Colonic mucosa (tissue), 4 donors: ENCODE measurements around the gene PMPCA. TPM values are rescaled to one million over a fixed set of nuclear protein-coding genes. Genes with fewer than 3 reads are reported as not detected.

ENCODE experiments used
- DNase-seq: peaks from one replicate; pipeline ENCODE4 v3.0.0-alpha.2; 2020
- H3K27ac ChIP-seq: fragments of 200-600 bp; one replicate; pipeline ENCODE4 v1.8.0; 2021
- H3K27me3 ChIP-seq: fragments of 200-600 bp; one replicate; pipeline ENCODE4 v1.8.0; 2021
- H3K36me3 ChIP-seq: fragments of 200-600 bp; one replicate; pipeline ENCODE4 v1.8.0; 2021
- H3K4me1 ChIP-seq: fragments of 200-600 bp; one replicate; pipeline ENCODE4 v1.8.0; 2021; ENCODE audit warnings: mild to moderate bottlenecking
- H3K4me3 ChIP-seq: fragments of 200-600 bp; one replicate; pipeline ENCODE4 v1.8.0; 2021
- H3K9ac ChIP-seq, 2 donors: one replicate each; pipeline ENCODE4 v1.7.0; 2013; ENCODE audit warnings: control low read depth in 2 of 2, low read depth in 2 of 2, low read length in 2 of 2
- H3K9me3 ChIP-seq: fragments of 200-600 bp; one replicate; pipeline ENCODE4 v1.8.0; 2021
- intact Hi-C: fragments of 100-400 bp; cut with DNase I; formaldehyde crosslinking; loops from one replicate; pipeline ENCODE4 v1.14.1; 2022
- total RNA-seq, 2 donors: library from RNA; stranded (reverse); fragmentation: NEBNext Ultra II Directional in 1 of 2; extraction: Animal tissue kit (Norgen Biotek cat#: 25700) in 1 of 2; gene quantifications; one replicate each; pipeline ENCODE4 v1.2.1, GENCODE V29; 2021
- TF ChIP-seq, protein P1 (sequence below): fragments of 200-600 bp; IDR thresholded peaks from one replicate; pipeline ENCODE4 v1.8.0; 2022; ENCODE audit warnings: antibody characterized with exemption, mild to moderate bottlenecking
- donor health status: healthy.
- donor health status: DM: no; HTN: no; CAD: no.
- donor health status: DM: no; HTN: no; CAD: no.

Gene PMPCA
- total RNA-seq, 2 donors from 2014 or later: 56.1 to 60.9 TPM

DNA sequence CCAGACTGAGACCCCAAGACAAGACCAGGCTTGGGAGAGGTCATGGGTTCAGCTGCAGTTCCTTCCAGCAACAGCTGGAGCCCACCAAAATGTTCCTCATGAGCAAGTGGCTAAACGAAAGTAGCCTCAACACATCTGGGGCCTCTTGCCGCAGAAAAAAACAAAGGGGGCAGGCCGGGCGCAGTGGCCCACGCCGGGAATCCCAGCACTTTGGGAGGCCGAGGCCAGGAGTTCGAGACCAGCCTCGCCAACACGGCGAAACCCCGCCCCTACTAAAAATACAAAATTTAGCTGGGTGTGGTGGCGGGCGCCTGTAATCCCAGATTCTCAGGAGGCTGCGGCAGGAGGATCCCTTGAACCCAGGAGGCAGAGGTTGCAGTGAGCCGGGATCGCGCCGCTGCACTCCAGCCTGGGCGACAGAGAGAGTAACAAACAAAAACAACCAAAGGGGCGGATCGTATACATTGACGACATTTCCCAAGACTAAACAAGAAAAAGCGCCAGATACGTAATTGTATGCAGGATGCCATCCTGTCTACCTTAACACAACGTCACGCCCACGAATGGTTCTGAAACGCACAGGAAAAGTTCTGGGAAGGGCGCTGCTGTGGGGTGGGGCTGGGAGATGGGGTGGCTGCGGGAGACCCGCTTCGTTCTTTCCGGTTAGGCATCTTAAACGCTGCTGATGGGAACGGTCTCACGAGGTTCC lies 27.5 kb downstream of the PMPCA start:
- Histone ChIP-seq H3K9me3 (no peaks in the 10 kb centered on the region), H3K4me1 (peaks cover 11% of the 10 kb centered on the region), H3K27me3 (no peaks in the 10 kb centered on the region), H3K36me3 (peaks cover 4% of the 10 kb centered on the region), H3K4me3 (peak overlapping the region; percentile 97), H3K9ac (peak overlapping the region; percentile 43 to 73), H3K27ac (no peak overlapping the region)
- TF ChIP-seq, protein P1, sequence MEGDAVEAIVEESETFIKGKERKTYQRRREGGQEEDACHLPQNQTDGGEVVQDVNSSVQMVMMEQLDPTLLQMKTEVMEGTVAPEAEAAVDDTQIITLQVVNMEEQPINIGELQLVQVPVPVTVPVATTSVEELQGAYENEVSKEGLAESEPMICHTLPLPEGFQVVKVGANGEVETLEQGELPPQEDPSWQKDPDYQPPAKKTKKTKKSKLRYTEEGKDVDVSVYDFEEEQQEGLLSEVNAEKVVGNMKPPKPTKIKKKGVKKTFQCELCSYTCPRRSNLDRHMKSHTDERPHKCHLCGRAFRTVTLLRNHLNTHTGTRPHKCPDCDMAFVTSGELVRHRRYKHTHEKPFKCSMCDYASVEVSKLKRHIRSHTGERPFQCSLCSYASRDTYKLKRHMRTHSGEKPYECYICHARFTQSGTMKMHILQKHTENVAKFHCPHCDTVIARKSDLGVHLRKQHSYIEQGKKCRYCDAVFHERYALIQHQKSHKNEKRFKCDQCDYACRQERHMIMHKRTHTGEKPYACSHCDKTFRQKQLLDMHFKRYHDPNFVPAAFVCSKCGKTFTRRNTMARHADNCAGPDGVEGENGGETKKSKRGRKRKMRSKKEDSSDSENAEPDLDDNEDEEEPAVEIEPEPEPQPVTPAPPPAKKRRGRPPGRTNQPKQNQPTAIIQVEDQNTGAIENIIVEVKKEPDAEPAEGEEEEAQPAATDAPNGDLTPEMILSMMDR: no peak
- DNase-seq: no peak
- intact Hi-C loops: no loop called here

DNA sequence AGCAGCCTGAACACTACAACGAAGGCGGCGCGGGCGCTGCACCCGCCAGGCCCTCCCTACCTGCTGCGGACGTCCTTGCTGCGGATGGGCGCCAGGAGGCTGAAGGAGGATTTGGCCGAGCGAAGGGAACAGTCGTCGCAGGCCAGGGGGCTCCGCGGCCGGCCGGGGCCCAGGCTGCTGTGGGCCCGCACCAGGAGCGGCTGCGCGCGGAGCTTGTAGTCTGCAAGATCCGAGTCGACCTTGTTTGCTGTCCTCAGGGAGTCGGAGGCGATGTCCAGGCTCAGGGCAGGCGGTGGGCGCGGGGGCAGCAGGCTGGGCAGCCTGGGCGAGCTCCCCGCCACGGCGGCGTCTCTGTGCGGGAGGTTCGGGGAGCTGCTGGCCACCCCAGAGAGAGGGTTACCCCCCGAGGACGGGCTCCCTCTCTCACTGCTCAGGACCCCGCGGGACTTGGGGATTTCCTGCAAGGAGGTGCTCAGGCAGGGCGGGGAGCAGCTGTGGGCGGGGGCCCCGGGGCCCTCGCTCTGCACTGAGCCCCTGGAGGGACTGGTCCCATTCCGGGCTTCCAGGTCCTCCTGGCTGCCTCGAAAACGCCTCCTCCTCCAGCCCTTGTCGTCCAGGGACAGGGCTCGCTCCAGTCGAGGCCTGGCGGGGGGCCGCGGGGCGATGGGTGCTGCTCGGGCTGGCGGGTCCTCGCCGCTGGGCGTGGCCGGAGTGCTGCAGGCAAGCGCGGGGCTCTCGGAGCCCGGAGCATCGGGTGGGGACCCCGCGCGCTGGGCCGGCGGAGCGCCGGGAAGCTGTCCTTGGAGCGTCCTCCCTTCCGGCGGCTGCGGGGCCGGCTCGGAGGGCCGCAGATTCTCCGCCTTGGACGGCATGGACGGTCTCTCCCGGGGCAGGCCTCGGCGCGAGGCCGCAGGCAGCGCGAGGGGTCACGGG lies 28.4 kb downstream of the PMPCA start:
- H3K27me3 ChIP-seq: no peaks in the 10 kb centered on the region
- peaks cover 13% of the 10 kb centered on the region for H3K36me3 ChIP-seq
- no peaks in the 10 kb centered on the region for H3K9me3 ChIP-seq
- TF ChIP-seq, protein P1: no peak
- intact Hi-C loops: no loop called here
- H3K4me3 ChIP-seq: peak overlapping the region; percentile 97
- peak overlapping the region; percentile 73 to 90 for H3K9ac ChIP-seq
- H3K4me1 ChIP-seq: peaks cover 11% of the 10 kb centered on the region
- peak overlapping the region; percentile 47 for H3K27ac ChIP-seq
- DNase-seq: peak; percentile 37

DNA sequence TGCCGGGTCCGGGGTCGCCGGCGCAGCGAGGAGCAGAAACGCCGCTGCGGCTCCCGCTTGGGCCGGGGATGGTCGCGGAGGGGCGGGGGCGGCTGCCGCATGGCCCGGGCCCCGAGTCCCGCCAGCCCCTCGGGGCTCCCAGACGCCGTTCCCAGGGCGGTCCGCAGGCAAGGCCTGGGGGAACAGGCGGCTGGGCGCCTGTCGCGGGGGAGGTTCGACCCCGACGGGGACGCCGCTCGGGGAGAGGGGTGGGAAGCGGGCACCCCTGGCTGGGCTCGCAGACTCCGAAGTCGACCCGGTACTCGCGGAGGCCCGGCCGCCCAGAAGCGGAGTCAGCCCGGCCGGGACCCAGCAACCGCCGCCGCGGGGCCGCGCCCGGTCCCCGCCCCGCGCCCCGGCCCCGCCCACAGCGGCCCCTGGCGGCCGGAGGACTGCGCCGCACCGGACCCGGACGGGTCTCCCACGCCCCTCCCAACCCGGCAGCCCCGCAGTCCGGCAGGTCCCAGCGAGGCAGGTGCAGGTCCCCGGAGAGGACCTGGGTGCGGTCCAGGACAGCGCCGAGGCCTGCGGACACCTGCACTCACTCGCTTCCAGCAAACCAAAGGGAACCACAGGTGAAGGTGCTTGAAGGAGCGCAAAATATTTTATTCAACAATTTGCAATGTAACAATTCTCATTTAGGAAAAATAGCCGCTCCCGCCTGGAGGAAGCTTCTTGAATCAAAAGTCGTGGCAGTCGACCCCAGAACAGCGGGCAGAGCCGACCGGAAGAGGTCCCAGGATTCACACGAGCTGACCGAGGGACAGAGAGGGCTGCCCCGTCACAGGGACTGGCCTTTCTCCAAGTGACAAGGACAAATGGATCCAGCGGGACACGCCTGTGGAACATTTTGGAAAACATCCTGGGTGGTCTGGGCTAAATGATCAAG lies 29.3 kb downstream of the PMPCA start, which contains the start of gene INPP5E:
TSS of gene INPP5E (minus strand) at position 365 of the 928 bp plus-strand sequence. CDS start 426 bp downstream, outside the sequence.
- Histone ChIP-seq H3K4me1 (peaks cover 11% of the 10 kb centered on the region), H3K27ac (peak within 1 kb of the TSS; percentile 47), H3K9ac (peak within 1 kb of the TSS; percentile 73 to 90), H3K27me3 (no peaks in the 10 kb centered on the region), H3K9me3 (no peaks in the 10 kb centered on the region), H3K36me3 (peaks cover 17% of the 10 kb centered on the region), H3K4me3 (peak within 1 kb of the TSS; percentile 97)
- TF ChIP-seq, protein P1: peak; percentile 46
- peak; percentile 75 for DNase-seq
- intact Hi-C loops: no loop called here

DNA sequence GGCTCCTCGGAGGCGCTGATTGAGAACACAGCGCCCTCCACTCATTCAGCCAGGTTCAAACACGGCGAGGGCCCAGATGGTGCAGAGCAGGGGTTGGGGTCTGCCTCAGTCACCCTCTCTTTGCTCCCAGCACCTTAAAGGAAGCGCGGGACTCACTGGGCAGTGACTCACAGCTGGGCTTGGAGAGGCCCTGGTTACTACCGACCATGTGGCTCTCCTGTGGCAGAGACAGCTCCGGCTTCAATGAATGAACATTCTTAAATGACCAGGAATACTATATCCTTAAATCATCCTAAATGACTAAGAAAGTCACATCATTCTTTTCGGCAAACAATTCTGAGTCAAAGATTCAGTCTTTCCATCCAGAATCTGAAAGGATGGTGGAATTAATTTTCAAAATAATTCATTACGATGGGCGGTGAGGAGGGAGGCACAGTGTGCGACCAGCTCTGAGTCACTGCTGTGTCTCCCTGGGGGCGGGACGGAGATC lies 30.8 kb downstream of the PMPCA start:
- H3K36me3 ChIP-seq: peaks cover 17% of the 10 kb centered on the region
- intact Hi-C loops: no loop called here
- no peaks in the 10 kb centered on the region for H3K27me3 ChIP-seq
- no peak overlapping the region for H3K27ac ChIP-seq
- no peaks in the 10 kb centered on the region for H3K9me3 ChIP-seq
- TF ChIP-seq, protein P1: no peak
- H3K9ac ChIP-seq: no peak overlapping the region
- H3K4me1 ChIP-seq: peaks cover 11% of the 10 kb centered on the region
- DNase-seq: no peak
- H3K4me3 ChIP-seq: no peak overlapping the region
